WTC11 (cell line): ENCODE data around the gene EEIG2. TPM values are rescaled to one million over a fixed set of nuclear protein-coding genes. Genes with fewer than 3 reads are reported as not detected.
"Not testable (repeated sequence)": the region's sequence is repeated elsewhere in the genome, so short reads cannot be mapped to it uniquely, and the experiment has no call there.

Source experiments
- ATAC-seq: fragments of 200-7000 bp; cut with Tn5 transposase; 2 replicates; pipeline ENCODE4 v1.10.0; 2021; ENCODE audit warnings: mild to moderate bottlenecking, moderate library complexity
- CTCF ChIA-PET: fragments of 300-600 bp; sonication (Branson Sonifier 250); formaldehyde crosslinking; loops from one replicate; lab custom pipeline; 2021; ENCODE audit warnings: antibody characterized with exemption; lab: Charles Lee
- POLR2A ChIA-PET: fragments of 350-600 bp; sonication (Branson Sonifier 250); formaldehyde crosslinking; loops from one replicate; lab custom pipeline; 2021; ENCODE audit warnings: antibody characterized with exemption; lab: Charles Lee
- DNase-seq: peaks from one replicate; pipeline ENCODE4 v3.0.0; 2021; ENCODE audit warnings: low spot score
- H3K27ac Mint-ChIP-seq: 2 replicates; pipeline ENCODE4 v1.8.0; 2021; ENCODE audit warnings: mixed read lengths
- H3K27me3 Mint-ChIP-seq: 2 replicates; pipeline ENCODE4 v1.8.0; 2021; ENCODE audit warnings: low read depth, mild to moderate bottlenecking, moderate library complexity, mixed read lengths
- H3K36me3 Mint-ChIP-seq: 2 replicates; pipeline ENCODE4 v1.8.0; 2021; ENCODE audit warnings: mixed read lengths
- H3K4me1 Mint-ChIP-seq: 2 replicates; pipeline ENCODE4 v1.8.0; 2022; ENCODE audit warnings: mixed read lengths
- H3K4me3 Mint-ChIP-seq: 2 replicates; pipeline ENCODE4 v1.8.0; 2021; ENCODE audit warnings: mild to moderate bottlenecking, moderate library complexity, mixed read lengths
- H3K9me3 Mint-ChIP-seq: 2 replicates; pipeline ENCODE4 v1.8.0; 2021; ENCODE audit warnings: mixed read lengths
- CBFB ChIP-seq: sonication (generic); formaldehyde crosslinking; IDR thresholded peaks from 2 replicates; pipeline ENCODE4 v1.8.1; 2022; ENCODE audit warnings: mild to moderate bottlenecking, low read depth, missing genetic modification reagents
- GRHL2 ChIP-seq: fragments of 250-450 bp; sonication (Bioruptor Pico); IDR thresholded peaks from 2 replicates; pipeline ENCODE4 v1.8.0; 2022; ENCODE audit warnings: mild to moderate bottlenecking, moderate library complexity; ENCODE audit not compliant: insufficient replicate concordance, severe bottlenecking
- IRF2 ChIP-seq: sonication (generic); formaldehyde crosslinking; IDR thresholded peaks from 2 replicates; pipeline ENCODE4 v1.8.0; 2022; ENCODE audit warnings: low read depth, missing genetic modification reagents, borderline replicate concordance
- JAZF1 ChIP-seq: fragments of 250-450 bp; sonication (Bioruptor Pico); IDR thresholded peaks from 2 replicates; pipeline ENCODE4 v1.9.0; 2021; ENCODE audit warnings: moderate library complexity, mild to moderate bottlenecking, inconsistent platforms
- SP1 ChIP-seq: sonication (generic); formaldehyde crosslinking; conservative IDR thresholded peaks from 2 replicates; pipeline ENCODE4 v1.8.1; 2022; ENCODE audit warnings: missing genetic modification reagents
- TCF7 ChIP-seq: sonication (generic); formaldehyde crosslinking; IDR thresholded peaks from 2 replicates; pipeline ENCODE4 v1.8.0; 2022; ENCODE audit warnings: mild to moderate bottlenecking, low read depth, missing genetic modification reagents, moderate library complexity
- ZNF232 ChIP-seq: sonication (generic); formaldehyde crosslinking; IDR thresholded peaks from 2 replicates; pipeline ENCODE4 v1.8.0; 2022; ENCODE audit warnings: mild to moderate bottlenecking, missing genetic modification reagents
- ZNF263 ChIP-seq: sonication (generic); formaldehyde crosslinking; IDR thresholded peaks from 2 replicates; pipeline ENCODE4 v1.8.1; 2022; ENCODE audit warnings: low read depth, mild to moderate bottlenecking, moderate library complexity, missing genetic modification reagents
- total RNA-seq: library from RNA; stranded (reverse); gene quantifications from 3 replicates; pipeline ENCODE4 v1.2.3, GENCODE V29; 2021
- TF ChIP-seq, protein P1 (sequence below): fragments of 200-600 bp; IDR thresholded peaks from 2 replicates; pipeline ENCODE4 v1.8.0; 2022; ENCODE audit warnings: antibody characterized with exemption
- TF ChIP-seq, protein P2 (sequence below): sonication (generic); formaldehyde crosslinking; IDR thresholded peaks from 2 replicates; pipeline ENCODE4 v1.8.1; 2023; ENCODE audit warnings: mild to moderate bottlenecking, missing genetic modification reagents, borderline replicate concordance
- TF ChIP-seq, protein P3 (sequence below): fragments of 250-450 bp; sonication (Bioruptor Pico); IDR thresholded peaks from 2 replicates; pipeline ENCODE4 v1.9.0; 2021; ENCODE audit warnings: mild to moderate bottlenecking
- TF ChIP-seq, protein P4 (sequence below): fragments of 250-450 bp; sonication (Bioruptor Pico); IDR thresholded peaks from 2 replicates; pipeline ENCODE4 v1.8.0; 2021; ENCODE audit warnings: mild to moderate bottlenecking

Gene EEIG2
- total RNA-seq, 1 experiment from 2014 or later: 65.7 TPM

DNA sequence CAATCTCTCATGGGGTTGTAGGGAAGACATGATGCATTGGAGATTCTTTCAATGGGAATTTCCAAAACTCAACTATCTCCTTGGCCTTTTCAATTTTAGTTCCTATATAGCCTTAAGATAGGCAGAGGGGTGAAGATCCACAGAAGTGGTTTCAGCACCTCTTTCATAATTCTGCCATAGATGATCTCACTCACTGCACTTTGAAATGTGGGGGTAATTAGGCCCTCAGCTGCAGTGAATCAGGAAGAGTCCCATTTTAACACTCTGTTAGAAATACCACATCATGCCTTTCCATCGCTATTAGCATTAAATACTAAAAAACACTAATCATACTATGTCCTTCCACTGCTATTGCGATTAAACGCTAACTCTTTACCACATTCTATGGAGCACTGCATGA, 25.1 kb upstream of the EEIG2 start (continued):
- TF ChIP-seq, protein P1, sequence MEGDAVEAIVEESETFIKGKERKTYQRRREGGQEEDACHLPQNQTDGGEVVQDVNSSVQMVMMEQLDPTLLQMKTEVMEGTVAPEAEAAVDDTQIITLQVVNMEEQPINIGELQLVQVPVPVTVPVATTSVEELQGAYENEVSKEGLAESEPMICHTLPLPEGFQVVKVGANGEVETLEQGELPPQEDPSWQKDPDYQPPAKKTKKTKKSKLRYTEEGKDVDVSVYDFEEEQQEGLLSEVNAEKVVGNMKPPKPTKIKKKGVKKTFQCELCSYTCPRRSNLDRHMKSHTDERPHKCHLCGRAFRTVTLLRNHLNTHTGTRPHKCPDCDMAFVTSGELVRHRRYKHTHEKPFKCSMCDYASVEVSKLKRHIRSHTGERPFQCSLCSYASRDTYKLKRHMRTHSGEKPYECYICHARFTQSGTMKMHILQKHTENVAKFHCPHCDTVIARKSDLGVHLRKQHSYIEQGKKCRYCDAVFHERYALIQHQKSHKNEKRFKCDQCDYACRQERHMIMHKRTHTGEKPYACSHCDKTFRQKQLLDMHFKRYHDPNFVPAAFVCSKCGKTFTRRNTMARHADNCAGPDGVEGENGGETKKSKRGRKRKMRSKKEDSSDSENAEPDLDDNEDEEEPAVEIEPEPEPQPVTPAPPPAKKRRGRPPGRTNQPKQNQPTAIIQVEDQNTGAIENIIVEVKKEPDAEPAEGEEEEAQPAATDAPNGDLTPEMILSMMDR: no peak

DNA sequence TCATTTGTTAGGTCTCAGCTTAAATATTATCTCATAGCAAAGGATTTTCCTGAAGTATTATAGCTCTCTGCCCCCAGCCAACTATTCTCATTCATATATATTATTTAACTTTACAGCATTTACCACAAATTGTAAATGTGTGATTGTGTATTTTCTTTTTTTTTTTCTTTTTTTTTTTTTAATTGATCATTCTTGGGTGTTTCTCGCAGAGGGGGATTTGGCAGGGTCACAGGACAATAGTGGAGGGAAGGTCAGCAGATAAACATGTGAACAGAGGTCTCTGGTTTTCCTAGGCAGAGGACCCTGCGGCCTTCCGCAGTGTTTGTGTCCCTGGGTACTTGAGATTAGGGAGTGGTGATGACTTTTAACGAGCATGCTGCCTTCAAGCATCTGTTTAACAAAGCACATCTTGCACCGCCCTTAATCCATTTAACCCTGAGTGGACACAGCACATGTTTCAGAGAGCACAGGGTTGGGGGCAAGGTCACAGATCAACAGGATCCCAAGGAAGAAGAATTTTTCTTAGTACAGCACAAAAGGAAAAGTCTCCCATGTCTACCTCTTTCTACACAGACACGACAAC, 24.5 kb upstream of the EEIG2 start:
- H3K4me1 Mint-ChIP-seq: peaks cover 53% of the 10 kb centered on the region
- H3K27ac Mint-ChIP-seq, ATAC-seq, POLR2A ChIA-PET, H3K27me3 Mint-ChIP-seq, DNase-seq, H3K4me3 Mint-ChIP-seq: not testable (repeated sequence)
- CTCF ChIA-PET: interaction anchor here (1.2 to 3.7 kb wide), 2 partner anchors 10 to 25 kb away, joined by 4 to 24 read pairs; partner anchors contain the start of gene EEIG2
- peaks cover 31% of the 10 kb centered on the region for H3K9me3 Mint-ChIP-seq
- peaks cover 36% of the 10 kb centered on the region for H3K36me3 Mint-ChIP-seq

DNA sequence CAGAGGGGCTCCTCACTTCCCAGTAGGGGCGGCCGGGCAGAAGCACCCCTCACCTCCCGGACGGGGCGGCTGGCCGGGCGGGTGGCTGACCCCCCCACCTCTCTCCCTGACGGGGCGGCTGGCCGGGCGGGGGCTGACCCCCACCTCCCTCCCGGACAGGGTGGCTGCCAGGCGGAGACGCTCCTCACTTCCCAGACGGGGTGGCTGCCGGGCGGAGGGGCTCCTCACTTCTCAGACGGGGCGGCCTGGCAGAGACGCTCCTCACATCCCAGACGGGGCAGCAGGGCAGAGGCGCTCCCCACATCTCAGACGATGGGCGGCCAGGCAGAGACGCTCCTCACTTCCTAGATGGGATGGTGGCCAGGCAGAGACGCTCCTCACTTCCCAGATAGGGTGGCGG, 23.9 kb upstream of the EEIG2 start:
- H3K27ac Mint-ChIP-seq, H3K4me3 Mint-ChIP-seq, ATAC-seq, H3K27me3 Mint-ChIP-seq, POLR2A ChIA-PET, DNase-seq: not testable (repeated sequence)
- H3K4me1 Mint-ChIP-seq: peaks cover 58% of the 10 kb centered on the region
- peaks cover 36% of the 10 kb centered on the region for H3K36me3 Mint-ChIP-seq
- CTCF ChIA-PET: interaction anchor here (1.2 kb wide), 1 partner anchor 10 kb away, joined by 4 read pairs; no protein-coding TSS in a partner anchor
- H3K9me3 Mint-ChIP-seq: peaks cover 31% of the 10 kb centered on the region

DNA sequence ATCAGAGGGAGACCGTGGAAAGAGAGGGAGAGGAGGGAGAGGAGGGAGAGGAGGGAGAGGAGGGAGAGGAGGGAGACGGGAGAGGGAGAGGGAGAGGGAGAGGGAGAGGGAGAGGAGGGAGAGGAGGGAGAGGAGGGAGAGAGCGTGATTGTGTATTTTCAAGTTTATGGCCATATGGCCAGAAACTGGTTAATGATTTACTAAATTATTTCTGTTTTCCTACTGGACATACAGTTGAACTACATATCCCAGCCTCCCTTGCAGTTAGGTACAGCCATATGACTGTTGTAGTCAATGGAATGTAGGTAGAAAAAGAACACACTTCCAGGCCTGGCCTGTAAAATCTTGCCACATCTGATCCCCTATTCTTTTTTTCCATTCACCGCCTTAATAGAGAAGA, 23.1 kb upstream of the EEIG2 start:
- Mint-ChIP-seq H3K4me1 (peaks cover 60% of the 10 kb centered on the region), H3K36me3 (peaks cover 36% of the 10 kb centered on the region), H3K9me3 (peaks cover 31% of the 10 kb centered on the region)
- H3K27me3 Mint-ChIP-seq, H3K27ac Mint-ChIP-seq, POLR2A ChIA-PET, DNase-seq, H3K4me3 Mint-ChIP-seq, ATAC-seq: not testable (repeated sequence)
- CTCF ChIA-PET: interaction anchor here (1.2 kb wide), 1 partner anchor 9 kb away, joined by 4 read pairs; no protein-coding TSS in a partner anchor

DNA sequence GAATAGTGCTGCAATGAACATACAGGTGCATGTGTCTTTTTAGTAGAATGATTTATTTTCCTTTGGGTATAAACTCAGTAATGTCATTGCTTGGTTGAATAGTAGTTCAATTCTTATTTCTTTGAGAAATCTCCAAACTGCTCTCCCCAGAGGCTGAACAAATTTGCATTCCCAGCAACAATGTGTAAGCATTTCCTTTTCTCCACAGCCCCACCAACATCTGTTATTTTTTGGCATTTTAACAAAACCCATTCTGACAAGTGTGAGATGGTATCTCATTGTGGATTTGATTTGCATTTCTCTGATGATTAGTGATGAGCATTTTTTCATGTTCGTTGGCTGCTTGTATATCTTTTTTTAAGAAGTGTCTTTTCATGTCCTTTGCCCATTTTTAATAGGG, 21.9 kb upstream of the EEIG2 start:
- ChIA-PET POLR2A (interaction anchor here (2.0 kb wide), 1 partner anchor 22 kb away, joined by 5 read pairs; the partner anchor contains the start of gene EEIG2), CTCF (no interaction called here)
- Mint-ChIP-seq H3K27me3 (no peaks in the 10 kb centered on the region; the same call in none of the 2 replicates), H3K36me3 (peaks cover 38% of the 10 kb centered on the region), H3K4me1 (peaks cover 66% of the 10 kb centered on the region), H3K27ac (no peak overlapping the region), H3K4me3 (no peak overlapping the region), H3K9me3 (peaks cover 31% of the 10 kb centered on the region)
- DNase-seq (no peak), ATAC-seq (no peak)
- no peak for TF ChIP-seq ZNF263 (CRISPR knock-in tag)
- no peak for TF ChIP-seq SP1 (CRISPR knock-in tag)
- TF ChIP-seq CBFB: no peak
- no peak for TF ChIP-seq JAZF1 (CRISPR knock-in tag)

DNA sequence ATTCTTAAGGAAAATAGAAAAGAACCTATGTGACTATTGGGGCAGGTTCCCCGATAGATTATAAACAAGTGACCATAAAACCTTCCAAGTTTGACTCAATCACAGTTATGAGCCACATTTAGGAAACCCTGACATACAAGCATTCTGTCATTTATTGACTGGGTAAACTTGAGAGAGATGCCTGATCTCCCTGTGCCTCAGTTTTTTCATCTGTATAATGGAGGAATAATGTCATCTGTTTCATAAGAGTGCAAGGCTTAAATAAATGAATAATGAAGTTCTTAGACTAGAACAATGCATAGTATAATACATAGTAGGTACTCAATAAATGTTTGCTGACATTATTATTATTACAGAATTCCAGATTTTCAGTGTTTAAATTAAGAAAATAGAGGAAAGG, 18.9 kb upstream of the EEIG2 start:
- Mint-ChIP-seq H3K4me1 (peaks cover 71% of the 10 kb centered on the region), H3K27ac (peak overlapping the region; percentile 95), H3K36me3 (peaks cover 42% of the 10 kb centered on the region), H3K9me3 (peaks cover 36% of the 10 kb centered on the region), H3K27me3 (no peaks in the 10 kb centered on the region; the same call in none of the 2 replicates), H3K4me3 (peak overlapping the region; percentile 29)
- DNase-seq (no peak), ATAC-seq (no peak)
- POLR2A ChIA-PET: no interaction called here
- CTCF ChIA-PET: no interaction called here
- TF ChIP-seq IRF2 (CRISPR knock-in tag): no peak
- TF ChIP-seq, protein P2, sequence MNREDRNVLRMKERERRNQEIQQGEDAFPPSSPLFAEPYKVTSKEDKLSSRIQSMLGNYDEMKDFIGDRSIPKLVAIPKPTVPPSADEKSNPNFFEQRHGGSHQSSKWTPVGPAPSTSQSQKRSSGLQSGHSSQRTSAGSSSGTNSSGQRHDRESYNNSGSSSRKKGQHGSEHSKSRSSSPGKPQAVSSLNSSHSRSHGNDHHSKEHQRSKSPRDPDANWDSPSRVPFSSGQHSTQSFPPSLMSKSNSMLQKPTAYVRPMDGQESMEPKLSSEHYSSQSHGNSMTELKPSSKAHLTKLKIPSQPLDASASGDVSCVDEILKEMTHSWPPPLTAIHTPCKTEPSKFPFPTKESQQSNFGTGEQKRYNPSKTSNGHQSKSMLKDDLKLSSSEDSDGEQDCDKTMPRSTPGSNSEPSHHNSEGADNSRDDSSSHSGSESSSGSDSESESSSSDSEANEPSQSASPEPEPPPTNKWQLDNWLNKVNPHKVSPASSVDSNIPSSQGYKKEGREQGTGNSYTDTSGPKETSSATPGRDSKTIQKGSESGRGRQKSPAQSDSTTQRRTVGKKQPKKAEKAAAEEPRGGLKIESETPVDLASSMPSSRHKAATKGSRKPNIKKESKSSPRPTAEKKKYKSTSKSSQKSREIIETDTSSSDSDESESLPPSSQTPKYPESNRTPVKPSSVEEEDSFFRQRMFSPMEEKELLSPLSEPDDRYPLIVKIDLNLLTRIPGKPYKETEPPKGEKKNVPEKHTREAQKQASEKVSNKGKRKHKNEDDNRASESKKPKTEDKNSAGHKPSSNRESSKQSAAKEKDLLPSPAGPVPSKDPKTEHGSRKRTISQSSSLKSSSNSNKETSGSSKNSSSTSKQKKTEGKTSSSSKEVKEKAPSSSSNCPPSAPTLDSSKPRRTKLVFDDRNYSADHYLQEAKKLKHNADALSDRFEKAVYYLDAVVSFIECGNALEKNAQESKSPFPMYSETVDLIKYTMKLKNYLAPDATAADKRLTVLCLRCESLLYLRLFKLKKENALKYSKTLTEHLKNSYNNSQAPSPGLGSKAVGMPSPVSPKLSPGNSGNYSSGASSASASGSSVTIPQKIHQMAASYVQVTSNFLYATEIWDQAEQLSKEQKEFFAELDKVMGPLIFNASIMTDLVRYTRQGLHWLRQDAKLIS (CRISPR knock-in tag): no peak
- no peak for TF ChIP-seq TCF7 (CRISPR knock-in tag)
- no peak for TF ChIP-seq JAZF1 (CRISPR knock-in tag)
- TF ChIP-seq, protein P3, sequence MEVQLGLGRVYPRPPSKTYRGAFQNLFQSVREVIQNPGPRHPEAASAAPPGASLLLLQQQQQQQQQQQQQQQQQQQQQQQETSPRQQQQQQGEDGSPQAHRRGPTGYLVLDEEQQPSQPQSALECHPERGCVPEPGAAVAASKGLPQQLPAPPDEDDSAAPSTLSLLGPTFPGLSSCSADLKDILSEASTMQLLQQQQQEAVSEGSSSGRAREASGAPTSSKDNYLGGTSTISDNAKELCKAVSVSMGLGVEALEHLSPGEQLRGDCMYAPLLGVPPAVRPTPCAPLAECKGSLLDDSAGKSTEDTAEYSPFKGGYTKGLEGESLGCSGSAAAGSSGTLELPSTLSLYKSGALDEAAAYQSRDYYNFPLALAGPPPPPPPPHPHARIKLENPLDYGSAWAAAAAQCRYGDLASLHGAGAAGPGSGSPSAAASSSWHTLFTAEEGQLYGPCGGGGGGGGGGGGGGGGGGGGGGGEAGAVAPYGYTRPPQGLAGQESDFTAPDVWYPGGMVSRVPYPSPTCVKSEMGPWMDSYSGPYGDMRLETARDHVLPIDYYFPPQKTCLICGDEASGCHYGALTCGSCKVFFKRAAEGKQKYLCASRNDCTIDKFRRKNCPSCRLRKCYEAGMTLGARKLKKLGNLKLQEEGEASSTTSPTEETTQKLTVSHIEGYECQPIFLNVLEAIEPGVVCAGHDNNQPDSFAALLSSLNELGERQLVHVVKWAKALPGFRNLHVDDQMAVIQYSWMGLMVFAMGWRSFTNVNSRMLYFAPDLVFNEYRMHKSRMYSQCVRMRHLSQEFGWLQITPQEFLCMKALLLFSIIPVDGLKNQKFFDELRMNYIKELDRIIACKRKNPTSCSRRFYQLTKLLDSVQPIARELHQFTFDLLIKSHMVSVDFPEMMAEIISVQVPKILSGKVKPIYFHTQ: no peak
- TF ChIP-seq SP1 (CRISPR knock-in tag): no peak
- TF ChIP-seq ZNF232 (CRISPR knock-in tag): no peak
- no peak for TF ChIP-seq GRHL2 (CRISPR knock-in tag)
- TF ChIP-seq, protein P4, sequence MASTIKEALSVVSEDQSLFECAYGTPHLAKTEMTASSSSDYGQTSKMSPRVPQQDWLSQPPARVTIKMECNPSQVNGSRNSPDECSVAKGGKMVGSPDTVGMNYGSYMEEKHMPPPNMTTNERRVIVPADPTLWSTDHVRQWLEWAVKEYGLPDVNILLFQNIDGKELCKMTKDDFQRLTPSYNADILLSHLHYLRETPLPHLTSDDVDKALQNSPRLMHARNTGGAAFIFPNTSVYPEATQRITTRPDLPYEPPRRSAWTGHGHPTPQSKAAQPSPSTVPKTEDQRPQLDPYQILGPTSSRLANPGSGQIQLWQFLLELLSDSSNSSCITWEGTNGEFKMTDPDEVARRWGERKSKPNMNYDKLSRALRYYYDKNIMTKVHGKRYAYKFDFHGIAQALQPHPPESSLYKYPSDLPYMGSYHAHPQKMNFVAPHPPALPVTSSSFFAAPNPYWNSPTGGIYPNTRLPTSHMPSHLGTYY (CRISPR knock-in tag): no peak
